ENCODE results near the gene PDPK1.

DNA sequence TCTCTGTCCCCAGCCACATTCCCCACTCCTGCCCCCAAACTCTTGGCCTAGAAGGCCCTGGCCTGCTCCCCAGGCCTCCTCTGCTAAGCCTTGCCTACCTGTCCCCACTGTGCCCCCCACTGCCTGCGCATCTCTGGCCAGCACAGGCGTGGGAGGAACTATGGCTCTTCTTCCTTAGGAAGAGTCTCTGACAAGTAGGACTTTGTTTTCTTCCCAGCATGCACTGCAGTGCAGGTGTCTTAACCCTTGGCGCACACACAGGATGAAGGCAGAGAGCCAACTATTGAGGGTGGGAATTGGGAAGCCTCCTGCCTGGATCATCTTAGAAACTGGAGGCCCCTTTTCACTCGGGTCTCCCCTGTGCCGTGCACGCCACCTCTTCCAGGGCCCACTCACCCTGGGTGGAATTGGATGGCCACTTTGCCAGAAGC is 14.0 kb upstream of the PDPK1 start:
- TF ChIP-seq CTCF (IDR thresholded peaks at IDR 0.05) = no peak
- TF ChIP-seq POLR2A (IDR thresholded peaks at IDR 0.05) = no peak
